Endothelial cell of umbilical vein (primary cell): ENCODE measurements around the gene CALCR. TPM values are rescaled to one million over a fixed set of nuclear protein-coding genes. Genes with fewer than 3 reads are reported as not detected.

Experiments used
- BruUV-seq: library from RNA; stranded (reverse); fragments of 400-500 nt; replicated peaks from 2 replicates; lab custom pipeline; 2021; lab: Mats Ljungman, UMichigan
- CTCF ChIA-PET: fragments of 300-600, 350-600 bp; sonication (Branson Sonifier 250); formaldehyde crosslinking; loops from one replicate; lab custom pipeline; 2021; ENCODE audit warnings: antibody characterized with exemption, inconsistent platforms; lab: Charles Lee
- POLR2A ChIA-PET: fragments of 300-600, 350-600 bp; sonication (Branson Sonifier 250); formaldehyde crosslinking; loops from one replicate; lab custom pipeline; 2021; ENCODE audit warnings: antibody characterized with exemption, inconsistent platforms; lab: Charles Lee
- DNase-seq: peaks from one replicate; pipeline ENCODE4 v3.0.0-alpha.2; 2011; ENCODE audit warnings: low read depth, low spot score
- FAIRE-seq: peaks from 2 replicates; lab custom pipeline; 2011; peaks lifted over from hg19 to GRCh38; lab: Jason Lieb, UNC
- H2AFZ ChIP-seq: 2 replicates; pipeline ENCODE4 v1.6.0; 2012; ENCODE audit warnings: low read depth, low read length, control low read depth, inconsistent platforms
- H3K27ac ChIP-seq: 2 replicates; pipeline ENCODE4 v1.5.1; 2011; ENCODE audit warnings: low read depth, mild to moderate bottlenecking, control low read depth, low read length, moderate library complexity; ENCODE audit not compliant: insufficient read depth
- H3K27me3 ChIP-seq, 2 experiments: 2 replicates each; pipeline versions ENCODE4 v1.6.0 to v1.6.1; 2011; ENCODE audit warnings: low read length in 2 of 2, mixed read lengths in 1 of 2; ENCODE audit not compliant: control insufficient read depth in 2 of 2, insufficient read depth in 2 of 2
- H3K36me3 ChIP-seq, 2 experiments: 2 replicates in 1 of 2; 3 replicates in 1 of 2; pipeline ENCODE4 v1.5.1; 2011; ENCODE audit warnings: low read length in 2 of 2, mild to moderate bottlenecking in 1 of 2, moderate library complexity in 1 of 2; ENCODE audit not compliant: control insufficient read depth in 2 of 2, insufficient read depth in 2 of 2; ENCODE audit errors: extremely low read depth in 1 of 2
- H3K4me1 ChIP-seq: 3 replicates; pipeline ENCODE4 v1.5.1; 2011; ENCODE audit warnings: mild to moderate bottlenecking, low read length; ENCODE audit not compliant: control insufficient read depth, insufficient read depth; ENCODE audit errors: extremely low read depth
- H3K4me2 ChIP-seq: 2 replicates; pipeline ENCODE4 v1.6.1; 2011; ENCODE audit warnings: low read length, control low read depth, mixed read lengths; ENCODE audit not compliant: insufficient read depth
- H3K4me3 ChIP-seq, 3 experiments: fragments of 200-600 bp in 1 of 3; sonication (generic), shearing (Covaris generic) in 1 of 3; replicated peaks in 1 of 3; 2 replicates each; pipeline ENCODE4 v1.5.1; 2011 to 2016; ENCODE audit warnings: control low read depth in 3 of 3, low read length in 3 of 3, mild to moderate bottlenecking in 2 of 3, inconsistent platforms in 1 of 3, low read depth in 1 of 3, moderate library complexity in 1 of 3; ENCODE audit not compliant: insufficient read depth in 1 of 3
- H3K79me2 ChIP-seq: 2 replicates; pipeline ENCODE4 v1.6.0; 2012; ENCODE audit warnings: low read length, inconsistent platforms; ENCODE audit not compliant: control insufficient read depth, insufficient read depth
- H3K9ac ChIP-seq: replicated peaks from 2 replicates; pipeline ENCODE3; 2011; ENCODE audit warnings: low read length, control low read depth; ENCODE audit not compliant: insufficient read depth; ENCODE audit errors: extremely low read depth
- H3K9me1 ChIP-seq: replicated peaks from 3 replicates; pipeline ENCODE4 v1.6.0; 2011; ENCODE audit warnings: mild to moderate bottlenecking, low read length; ENCODE audit not compliant: control insufficient read depth, insufficient read depth; ENCODE audit errors: extremely low read depth
- H3K9me3 ChIP-seq: replicated peaks from 2 replicates; pipeline ENCODE4 v1.5.1; 2012; ENCODE audit warnings: low read length, inconsistent platforms; ENCODE audit not compliant: control insufficient read depth, insufficient read depth
- H4K20me1 ChIP-seq: replicated peaks from 2 replicates; pipeline ENCODE3; 2011; ENCODE audit warnings: mild to moderate bottlenecking, low read length; ENCODE audit not compliant: control insufficient read depth, insufficient read depth; ENCODE audit errors: extremely low read depth
- CTCF ChIP-seq, 2 donors: IDR thresholded peaks; 1 replicate in 1 of 2; 2 replicates in 1 of 2; pipeline ENCODE4 v1.5.1; 2011; ENCODE audit warnings: low read length in 2 of 2, mild to moderate bottlenecking in 2 of 2, moderate library complexity in 2 of 2, control low read depth in 1 of 2, inconsistent platforms in 1 of 2, low read depth in 1 of 2; ENCODE audit not compliant: insufficient read depth in 1 of 2; ENCODE audit errors: extremely low read depth in 1 of 2
- EZH2 ChIP-seq: IDR thresholded peaks from 2 replicates; pipeline ENCODE4 v1.6.1; 2012; ENCODE audit warnings: borderline replicate concordance, low read depth, mild to moderate bottlenecking, moderate library complexity, low read length, inconsistent platforms; ENCODE audit not compliant: severe bottlenecking
- FOS ChIP-seq: IDR thresholded peaks from 2 replicates; pipeline ENCODE4 v1.6.1; 2011; ENCODE audit warnings: mild to moderate bottlenecking, low read length, moderate library complexity, borderline replicate concordance; ENCODE audit not compliant: insufficient read depth
- GATA2 ChIP-seq: IDR thresholded peaks from 2 replicates; pipeline ENCODE4 v1.7.0; 2011; ENCODE audit warnings: low read depth, mild to moderate bottlenecking, moderate library complexity, mixed read lengths, low read length; ENCODE audit not compliant: insufficient read length, insufficient read depth
- JUN ChIP-seq: IDR thresholded peaks from 2 replicates; pipeline ENCODE4 v1.6.1; 2011; ENCODE audit warnings: borderline replicate concordance, low read depth; ENCODE audit not compliant: insufficient read length, insufficient read depth
- MAX ChIP-seq: IDR thresholded peaks from 2 replicates; pipeline ENCODE4 v1.6.1; 2011; ENCODE audit not compliant: insufficient read depth, insufficient read length
- MYC ChIP-seq: IDR thresholded peaks from one replicate; pipeline ENCODE4 v1.6.1; 2011; ENCODE audit warnings: mild to moderate bottlenecking, low read depth, low read length
- POLR2A ChIP-seq: IDR thresholded peaks from 2 replicates; pipeline ENCODE4 v1.6.1; 2012; ENCODE audit warnings: low read depth, mild to moderate bottlenecking, control low read depth, low read length
- POLR2AphosphoS5 ChIP-seq: IDR thresholded peaks from 2 replicates; pipeline ENCODE4 v1.6.1; 2012; ENCODE audit warnings: low read depth, mild to moderate bottlenecking, control low read depth, low read length, moderate library complexity; ENCODE audit not compliant: insufficient read depth
- dilution Hi-C: fragments of 300-500 bp; cut with MboI; formaldehyde crosslinking; loops from one replicate; pipeline ENCODE4 v1.15.0; 2019; ENCODE audit warnings: low sequenced_read_pairs; ENCODE audit not compliant: extremely low pct_ligation_motif_present
- intact Hi-C: fragments of 100-400 bp; cut with micrococcal nuclease; formaldehyde crosslinking; loops from one replicate; pipeline ENCODE4 v1.10.0; 2022
- polyA plus RNA-seq, 4 experiments: library from polyadenylated mRNA; depleted of rRNA in 3 of 4; stranded (reverse) in 3 of 4; unstranded in 1 of 4; fragments of >200 nt; gene quantifications; 2 replicates each; pipeline versions ENCODE4 v1.2.1 to v1.2.3, GENCODE V29; 2011 to 2012; ENCODE audit warnings: missing spikeins in 1 of 4
- total RNA-seq: library from RNA; stranded (reverse); gene quantifications from 2 replicates; pipeline ENCODE4 v1.2.3, GENCODE V29; 2021

Gene CALCR
- total and polyA plus RNA-seq, 2 donors (not counting 3 experiments of a cell fraction or from before 2014, with no cell fraction given): not detected

- Histone ChIP-seq H3K27me3 (no peaks in the 10 kb centered on the region), H3K9ac (no peak overlapping the region), H2AFZ (no peak overlapping the region), H3K4me3 (no peak overlapping the region), H3K36me3 (no peaks in the 10 kb centered on the region), H3K9me3 (no peaks in the 10 kb centered on the region), H4K20me1 (no peaks in the 10 kb centered on the region), H3K4me1 (no peaks in the 10 kb centered on the region), H3K27ac (no peak overlapping the region), H3K4me2 (no peak overlapping the region), H3K9me1 (no peaks in the 10 kb centered on the region), H3K79me2 (no peaks in the 10 kb centered on the region)
- intact Hi-C loops (no loop called here), dilution Hi-C loops (no loop called here)
- no TSS peak for BruUV-seq
- FAIRE-seq (no peak), DNase-seq (no peak)
- ChIA-PET CTCF (interaction anchor here (1.9 to 3.5 kb wide), 2 partner anchors 13 to 69 kb away, joined by 5 to 18 read pairs; no protein-coding TSS in a partner anchor), POLR2A (no interaction called here)
- no peak for TF ChIP-seq FOS
- no peak for TF ChIP-seq JUN
- TF ChIP-seq POLR2AphosphoS5: no peak
- TF ChIP-seq POLR2A: no peak
- TF ChIP-seq GATA2: no peak
- TF ChIP-seq MAX: no peak
- TF ChIP-seq CTCF (IDR thresholded peaks at IDR 0.05; ENCODE audit: extremely low read depth in 1 of 2, insufficient read depth in 1 of 2, low read depth in 1 of 2, low read length in 2 of 2): no peak
- no peak for TF ChIP-seq EZH2
- TF ChIP-seq MYC: no peak
These were observed 45.5 kb upstream of the CALCR start for GRCh38 chr7:93620057-93620456.
